NCI-H1092 treated with DMSO at 0.1 percent for 48 hours (cell line): ENCODE results near the gene TSHZ1.
A peak's percentile ranks its signal among the peaks of the same experiment; 100 is the strongest.

ENCODE experiments used
- DNase-seq: peaks from one replicate; lab custom pipeline; 2025; lab: John Stamatoyannopoulos, UW

Gene TSHZ1

GRCh38 chr18:75222407-75222806 lies 11.8 kb downstream of the TSHZ1 start:
- no peak for DNase-seq

- DNase-seq, result peak; percentile 94
Measured at GRCh38 chr18:75223687-75224347, 13.2 kb downstream of the TSHZ1 start.

GRCh38 chr18:75226286-75226955 lies 15.8 kb downstream of the TSHZ1 start:
- DNase-seq, result no peak

GRCh38 chr18:75226956-75227316 lies 16.3 kb downstream of the TSHZ1 start:
- DNase-seq, result no peak

- DNase-seq, result no peak
Measured at GRCh38 chr18:75227535-75228296, 17.1 kb downstream of the TSHZ1 start.

- no peak for DNase-seq
Measured at GRCh38 chr18:75228967-75229366, 18.4 kb downstream of the TSHZ1 start.

- DNase-seq, result no peak
Measured at GRCh38 chr18:75229437-75229836, 18.8 kb downstream of the TSHZ1 start.

GRCh38 chr18:75230163-75231052 lies 19.8 kb downstream of the TSHZ1 start:
- DNase-seq, result no peak

- DNase-seq, result no peak
Measured at GRCh38 chr18:75231053-75231406, 20.4 kb downstream of the TSHZ1 start.

- no peak for DNase-seq
Measured at GRCh38 chr18:75234901-75235300, 24.3 kb downstream of the TSHZ1 start.

- no peak for DNase-seq
Measured at GRCh38 chr18:75235896-75236295, 25.3 kb downstream of the TSHZ1 start.

GRCh38 chr18:75238100-75238499 lies 27.5 kb downstream of the TSHZ1 start:
- no peak for DNase-seq

GRCh38 chr18:75238786-75239185 lies 28.2 kb downstream of the TSHZ1 start:
- no peak for DNase-seq

GRCh38 chr18:75240433-75240832 lies 29.8 kb downstream of the TSHZ1 start:
- no peak for DNase-seq

GRCh38 chr18:75241705-75242104 lies 31.1 kb downstream of the TSHZ1 start:
- DNase-seq, result no peak

- peak; percentile 48 for DNase-seq
Measured at GRCh38 chr18:75244351-75245313, 34.0 kb downstream of the TSHZ1 start.

- DNase-seq, result peak; percentile 74
Measured at GRCh38 chr18:75246721-75247610, 36.4 kb downstream of the TSHZ1 start.

- peak; percentile 89 for DNase-seq
Measured at GRCh38 chr18:75247611-75248421, 37.2 kb downstream of the TSHZ1 start.
